Measurements from ENCODE around the gene USP44. TPM values are rescaled to one million over a fixed set of nuclear protein-coding genes. Genes with fewer than 3 reads are reported as not detected.

USP44 gene
- total RNA-seq, 1 donor from 2014 or later, result 3.9 TPM

Other genes starting within 250 kb of the USP44 start
- gene METAP2, start 77.3 kb downstream of the USP44 start, total RNA-seq (ENCODE audit: insufficient read depth, low replicate concordance), result 61.4 TPM
- 11.1 TPM for gene NTN4, start 239.3 kb upstream of the USP44 start, total RNA-seq (ENCODE audit: insufficient read depth, low replicate concordance)

All from umbilical cord (tissue), 1 donor.